Measurements from ENCODE around the gene CDK15. TPM values are rescaled to one million over a fixed set of nuclear protein-coding genes. Genes with fewer than 3 reads are reported as not detected.

CDK15 gene
- total RNA-seq, 1 experiment from 2014 or later = not detected

- H3K9me2 ChIP-seq (ENCODE audit: insufficient read depth) = no peaks in the 10 kb centered on the region
- DNase-seq (ENCODE audit: low read depth, low spot score) (no peak), ATAC-seq (no peak)
- no peak overlapping the region for H3K4me2 ChIP-seq (ENCODE audit: low read length)
- no peaks in the 10 kb centered on the region for H3K4me1 ChIP-seq (ENCODE audit: control insufficient read depth in 1 of 2, insufficient read depth in 2 of 2, low read length in 2 of 2)
- H3K4me3 ChIP-seq (replicated peaks in 1 of 2; ENCODE audit: low read depth in 1 of 2, low read length in 2 of 2) = no peak overlapping the region
- H3K27me3 ChIP-seq (ENCODE audit: insufficient read depth, low read length) = peaks cover 7% of the 10 kb centered on the region; the same call in 1 of the 2 replicates
- H3K79me2 ChIP-seq (ENCODE audit: insufficient read depth, low read length) = no peaks in the 10 kb centered on the region
- POLR2A ChIA-PET = no interaction called here
- H3K9ac ChIP-seq (ENCODE audit: low read length) = no peak overlapping the region
- TF ChIP-seq ZFX (IDR thresholded peaks at IDR 0.05) = no peak
- TF ChIP-seq CEBPB (IDR thresholded peaks at IDR 0.05; ENCODE audit: low read depth) = no peak
- TF ChIP-seq, protein P1, sequence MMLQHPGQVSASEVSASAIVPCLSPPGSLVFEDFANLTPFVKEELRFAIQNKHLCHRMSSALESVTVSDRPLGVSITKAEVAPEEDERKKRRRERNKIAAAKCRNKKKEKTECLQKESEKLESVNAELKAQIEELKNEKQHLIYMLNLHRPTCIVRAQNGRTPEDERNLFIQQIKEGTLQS (IDR thresholded peaks at IDR 0.05) = no peak
- TF ChIP-seq MAX (IDR thresholded peaks at IDR 0.05) = no peak
- no peak for TF ChIP-seq TCF7L2 (IDR thresholded peaks at IDR 0.05; ENCODE audit: borderline replicate concordance, extremely low read depth, insufficient read depth, insufficient read length)
- TF ChIP-seq SP1 (IDR thresholded peaks at IDR 0.05; ENCODE audit: low read depth) = no peak
- TF ChIP-seq EZH2 (IDR thresholded peaks at IDR 0.05) = no peak
- no peak for TF ChIP-seq YY1 (IDR thresholded peaks at IDR 0.05; ENCODE audit: extremely low read depth, insufficient replicate concordance, low read depth, low read length)
- TF ChIP-seq CTCF (IDR thresholded peaks at IDR 0.05 in 2 of 3, conservative IDR thresholded peaks at IDR 0.05 in 1 of 3; ENCODE audit: borderline replicate concordance in 1 of 3, insufficient read depth in 1 of 3, low read depth in 2 of 3, low read length in 2 of 3) = no peak
- no peak for TF ChIP-seq EZH2phosphoT487 (IDR thresholded peaks at IDR 0.05; ENCODE audit: borderline replicate concordance)
- no peak for TF ChIP-seq CBX3 (IDR thresholded peaks at IDR 0.05; ENCODE audit: low read depth)
- no peak for TF ChIP-seq ELF1 (IDR thresholded peaks at IDR 0.05; ENCODE audit: borderline replicate concordance, low read depth)
- no peaks in the 10 kb centered on the region for H3K9me3 ChIP-seq (ENCODE audit: control insufficient read depth in 1 of 2, insufficient read depth in 1 of 2, low read depth in 1 of 2, low read length in 2 of 2)
- no peaks in the 10 kb centered on the region for H3K36me3 ChIP-seq (ENCODE audit: control insufficient read depth in 1 of 2, insufficient read depth in 2 of 2, low read length in 2 of 2)
- CTCF ChIA-PET = no interaction called here
- intact Hi-C loops (cut with micrococcal nuclease) = no loop called here
- H3K27ac ChIP-seq (ENCODE audit: low read depth, low read length) = no peak overlapping the region
- H4K20me1 ChIP-seq (ENCODE audit: insufficient read depth) = no peaks in the 10 kb centered on the region
- no TSS peak for BruUV-seq (replicated peaks)
- RAD21 ChIA-PET (ENCODE audit: low non-redundant PET in 1 of 2, low total read pairs in 2 of 2, uncharacterized antibody in 2 of 2, unreplicated experiment in 2 of 2) = no interaction called here
- no peak overlapping the region for H2AFZ ChIP-seq (ENCODE audit: low read depth, low read length, poor library complexity, severe bottlenecking)
These were observed 130.5 kb downstream of the CDK15 start for GRCh38 chr2:201936817-201937216.

Data from HCT116 (cell line).